Smooth muscle cell (in vitro differentiated cells): ENCODE measurements around the gene PLAGL2. TPM values are rescaled to one million over a fixed set of nuclear protein-coding genes. Genes with fewer than 3 reads are reported as not detected.
"Not testable (repeated sequence)": the region's sequence is repeated elsewhere in the genome, so short reads cannot be mapped to it uniquely, and the experiment has no call there.

ENCODE experiments used
- DNase-seq: peaks from one replicate; lab custom pipeline; 2025; ENCODE audit not compliant: unreplicated experiment; lab: John Stamatoyannopoulos, UW
- H2AFZ ChIP-seq: fragments of 200-600 bp; sonication (generic); 2 replicates; pipeline ENCODE4 v1.6.0; 2016; ENCODE audit warnings: antibody characterized with exemption, low read depth, mild to moderate bottlenecking
- H3F3A ChIP-seq: fragments of 200-600 bp; sonication (generic); 2 replicates; pipeline ENCODE4 v1.6.0; 2017; ENCODE audit warnings: antibody characterized with exemption, low read depth
- H3K27ac ChIP-seq: fragments of 200-600 bp; sonication (generic); 2 replicates; pipeline ENCODE4 v1.5.1; 2016; ENCODE audit warnings: low read depth, mild to moderate bottlenecking
- H3K27me3 ChIP-seq: fragments of 200-600 bp; sonication (generic); 2 replicates; pipeline ENCODE4 v1.6.1; 2016; ENCODE audit warnings: low read depth, mild to moderate bottlenecking
- H3K36me3 ChIP-seq: fragments of 200-600 bp; sonication (generic); 2 replicates; pipeline ENCODE4 v1.5.1; 2016; ENCODE audit warnings: low read depth
- H3K4me1 ChIP-seq: fragments of 200-600 bp; sonication (generic); 2 replicates; pipeline ENCODE4 v1.5.1; 2016; ENCODE audit warnings: low read depth
- H3K4me2 ChIP-seq: fragments of 200-600 bp; sonication (generic); 2 replicates; pipeline ENCODE4 v1.6.0; 2016; ENCODE audit warnings: mild to moderate bottlenecking
- H3K4me3 ChIP-seq: fragments of 200-600 bp; sonication (generic); 2 replicates; pipeline ENCODE4 v1.5.1; 2016; ENCODE audit warnings: mild to moderate bottlenecking
- H3K79me2 ChIP-seq: fragments of 200-600 bp; sonication (generic); 2 replicates; pipeline ENCODE4 v1.6.0; 2016; ENCODE audit warnings: low read depth, mild to moderate bottlenecking
- H3K9ac ChIP-seq: fragments of 200-600 bp; sonication (generic); 2 replicates; pipeline ENCODE4 v1.6.0; 2016; ENCODE audit warnings: low read depth
- H3K9me3 ChIP-seq: fragments of 200-600 bp; sonication (generic); replicated peaks from 2 replicates; pipeline ENCODE4 v1.5.1; 2016; ENCODE audit warnings: low read depth
- H4K20me1 ChIP-seq: fragments of 200-600 bp; sonication (generic); 2 replicates; pipeline ENCODE4 v1.6.0; 2016; ENCODE audit warnings: low read depth
- CTCF ChIP-seq: fragments of 200-600 bp; sonication (generic); IDR thresholded peaks from 2 replicates; pipeline ENCODE4 v1.5.1; 2017; ENCODE audit warnings: borderline replicate concordance, mild to moderate bottlenecking, antibody characterized with exemption; ENCODE audit not compliant: insufficient read depth, poor library complexity, severe bottlenecking
- WGBS: methylation state at CpG from one replicate; pipeline ENCODE4 v1.1.7; 2016; ENCODE audit warnings: low lambda C conversion rate; 5-methylcytosine and 5-hydroxymethylcytosine counted together
- polyA plus RNA-seq: library from polyadenylated mRNA; unstranded; fragments of >200 nt; fragmentation: Nextera tagmentation; extraction: Ambion mirVana; gene quantifications from 2 replicates; pipeline ENCODE4 v1.2.1, GENCODE V29; 2016
- total RNA-seq: library from RNA; depleted of rRNA; stranded (reverse); fragments of >200 nt; gene quantifications from 2 replicates; pipeline ENCODE4 v1.2.3, GENCODE V29; 2014

PLAGL2 gene
- total and polyA plus RNA-seq, 2 experiments from 2014 or later: 10.4 to 18.7 TPM

DNA sequence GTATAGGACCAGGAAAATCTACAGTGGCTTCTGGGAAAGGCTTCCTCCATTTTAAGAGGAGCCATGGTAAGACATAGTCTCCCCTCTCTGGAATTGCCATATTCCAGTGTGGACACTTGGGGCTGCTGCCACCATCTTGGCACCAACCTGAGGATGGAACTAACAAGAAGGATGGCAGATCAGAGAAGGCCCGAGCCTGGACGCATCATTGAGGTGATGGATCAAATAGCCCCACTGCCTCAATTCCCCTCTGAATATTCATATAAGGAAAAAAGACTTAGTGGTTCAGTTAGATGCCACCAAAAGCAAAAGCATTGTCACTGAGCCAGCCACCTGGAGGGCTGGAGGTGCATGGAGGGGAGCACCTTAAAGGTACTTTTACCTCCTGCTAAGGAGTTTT lies 25.9 kb downstream of the PLAGL2 start:
- H3K4me3 ChIP-seq: no peak overlapping the region
- DNase-seq: no peak
- no peaks in the 10 kb centered on the region for H3K79me2 ChIP-seq
- no peak overlapping the region for H3K4me2 ChIP-seq
- no peak overlapping the region for H3K9ac ChIP-seq
- 94% methylated on average over 2 of the region's 2 CpGs for WGBS
- H3K9me3 ChIP-seq: no peaks in the 10 kb centered on the region
- no peak for TF ChIP-seq CTCF
- no peak overlapping the region for H2AFZ ChIP-seq
- H4K20me1 ChIP-seq: no peaks in the 10 kb centered on the region
- no peaks in the 10 kb centered on the region for H3K27me3 ChIP-seq
- no peaks in the 10 kb centered on the region for H3K4me1 ChIP-seq
- H3K36me3 ChIP-seq: no peaks in the 10 kb centered on the region
- H3K27ac ChIP-seq: no peak overlapping the region
- no peaks in the 10 kb centered on the region for H3F3A ChIP-seq

DNA sequence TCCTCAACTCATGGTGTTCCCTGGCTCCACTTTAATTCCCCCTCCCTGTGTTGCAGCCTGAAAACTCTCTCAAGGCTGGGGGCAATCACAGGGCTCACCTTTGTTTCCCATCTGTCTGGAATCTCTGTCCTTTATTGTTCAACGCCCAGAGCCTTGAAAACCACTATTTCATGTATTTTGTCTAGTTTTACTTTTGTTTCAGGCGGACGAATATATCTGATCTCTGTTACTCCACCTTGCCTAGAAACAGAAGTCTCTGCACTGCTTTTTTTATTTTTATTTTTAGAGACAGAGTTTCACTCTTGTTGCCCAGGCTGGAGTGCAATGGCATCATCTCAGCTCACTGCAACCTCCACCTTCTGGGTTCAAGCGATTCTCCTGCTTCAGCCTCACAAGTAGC lies 27.6 kb downstream of the PLAGL2 start:
- no peak overlapping the region for H3K27ac ChIP-seq
- H3F3A ChIP-seq: no peaks in the 10 kb centered on the region
- H3K9me3 ChIP-seq: no peaks in the 10 kb centered on the region
- H3K4me2 ChIP-seq: no peak overlapping the region
- H3K9ac ChIP-seq: no peak overlapping the region
- 92% methylated on average over 4 of the region's 4 CpGs for WGBS
- no peak overlapping the region for H3K4me3 ChIP-seq
- no peak for DNase-seq
- TF ChIP-seq CTCF: no peak
- no peaks in the 10 kb centered on the region for H3K79me2 ChIP-seq
- no peak overlapping the region for H2AFZ ChIP-seq
- H3K4me1 ChIP-seq: no peaks in the 10 kb centered on the region
- no peaks in the 10 kb centered on the region for H4K20me1 ChIP-seq
- H3K36me3 ChIP-seq: no peaks in the 10 kb centered on the region
- no peaks in the 10 kb centered on the region for H3K27me3 ChIP-seq

GRCh38 chr20:32179515-32179914 lies 28.0 kb downstream of the PLAGL2 start:
- Histone ChIP-seq H3K9ac (no peak overlapping the region), H3K27me3 (no peaks in the 10 kb centered on the region), H3K4me2 (no peak overlapping the region), H4K20me1 (no peaks in the 10 kb centered on the region), H3K79me2 (no peaks in the 10 kb centered on the region), H3K4me3 (no peak overlapping the region), H3K9me3 (no peaks in the 10 kb centered on the region), H3F3A (no peaks in the 10 kb centered on the region), H2AFZ (no peak overlapping the region), H3K4me1 (no peaks in the 10 kb centered on the region), H3K27ac (no peak overlapping the region), H3K36me3 (no peaks in the 10 kb centered on the region)
- 95% methylated on average over 2 of the region's 2 CpGs for WGBS
- DNase-seq: no peak
- TF ChIP-seq CTCF: no peak

- not testable (repeated sequence) for H2AFZ ChIP-seq, DNase-seq, H3K27ac ChIP-seq, H3K9me3 ChIP-seq, H3K4me1 ChIP-seq, H3K9ac ChIP-seq, H3K27me3 ChIP-seq, H3F3A ChIP-seq, H3K4me2 ChIP-seq, H4K20me1 ChIP-seq, H3K4me3 ChIP-seq, H3K79me2 ChIP-seq, H3K36me3 ChIP-seq
- 97% methylated on average over 7 of the region's 7 CpGs for WGBS
These were observed 29.8 kb downstream of the PLAGL2 start for GRCh38 chr20:32177696-32178095.
